ENCODE results near the gene L1TD1. TPM values are rescaled to one million over a fixed set of nuclear protein-coding genes. Genes with fewer than 3 reads are reported as not detected.

L1TD1 gene
- total and polyA plus RNA-seq, 9 donors, result 0.05 to 0.61 (median 0.41) TPM; not detected in 3

GRCh38 chr1:62247391-62248168 lies 52.9 kb downstream of the L1TD1 start:
- DNase-seq, result no peak
- Histone ChIP-seq H3K36me3 (no peaks in the 10 kb centered on the region), H3K4me3 (no peak overlapping the region), H3K4me1 (ENCODE audit: insufficient read depth) (no peaks in the 10 kb centered on the region), H3K27me3 (no peaks in the 10 kb centered on the region), H3K9me3 (no peaks in the 10 kb centered on the region), H3K27ac (no peak overlapping the region)
- WGBS, 3 donors, result 67 to 69% (median 68%) methylated on average over 14 of the region's 14 CpGs
- TF ChIP-seq EP300 (IDR thresholded peaks at IDR 0.05) (no peak), POLR2A (IDR thresholded peaks at IDR 0.05) (no peak)
- intact Hi-C loops (cut with DNase I), result no loop called here

- WGBS, 3 donors, result 73 to 86% (median 79%) methylated on average over 10 of the region's 10 CpGs
- Histone ChIP-seq H3K4me1 (ENCODE audit: insufficient read depth) (no peaks in the 10 kb centered on the region), H3K27me3 (no peaks in the 10 kb centered on the region), H3K4me3 (no peak overlapping the region), H3K9me3 (no peaks in the 10 kb centered on the region), H3K36me3 (no peaks in the 10 kb centered on the region), H3K27ac (no peak overlapping the region)
- no peak for TF ChIP-seq POLR2A (IDR thresholded peaks at IDR 0.05)
- no peak for TF ChIP-seq EP300 (IDR thresholded peaks at IDR 0.05)
- no peak for TF ChIP-seq CTCF (IDR thresholded peaks at IDR 0.05)
- intact Hi-C loops (cut with DNase I), result no loop called here
- no peak for DNase-seq
These were observed 55.6 kb downstream of the L1TD1 start for GRCh38 chr1:62250126-62250726.

- Histone ChIP-seq H3K36me3 (no peaks in the 10 kb centered on the region), H3K27ac (no peak overlapping the region), H3K4me1 (ENCODE audit: insufficient read depth) (no peaks in the 10 kb centered on the region), H3K9me3 (no peaks in the 10 kb centered on the region), H3K27me3 (no peaks in the 10 kb centered on the region), H3K4me3 (no peak overlapping the region)
- no peak for DNase-seq
- intact Hi-C loops (cut with DNase I), result no loop called here
- TF ChIP-seq CTCF (IDR thresholded peaks at IDR 0.05) (no peak), EP300 (IDR thresholded peaks at IDR 0.05) (no peak), POLR2A (IDR thresholded peaks at IDR 0.05) (no peak)
- WGBS, 3 donors, result 96 to 97% (median 97%) methylated on average over 4 of the region's 4 CpGs
These were observed 64.9 kb downstream of the L1TD1 start for GRCh38 chr1:62259551-62259950.

- no peaks in the 10 kb centered on the region for H3K9me3 ChIP-seq
- intact Hi-C loops (cut with DNase I), result no loop called here
- no peaks in the 10 kb centered on the region for H3K4me1 ChIP-seq (ENCODE audit: insufficient read depth)
- no peak overlapping the region for H3K27ac ChIP-seq
- TF ChIP-seq EP300 (IDR thresholded peaks at IDR 0.05), result no peak
- no peak for TF ChIP-seq POLR2A (IDR thresholded peaks at IDR 0.05)
- TF ChIP-seq CTCF (IDR thresholded peaks at IDR 0.05), result no peak
- H3K27me3 ChIP-seq, result no peaks in the 10 kb centered on the region
- WGBS, 3 donors, result 67 to 76% (median 70%) methylated on average over 3 of the region's 3 CpGs
- no peaks in the 10 kb centered on the region for H3K36me3 ChIP-seq
- no peak overlapping the region for H3K4me3 ChIP-seq
- no peak for DNase-seq
These were observed 66.0 kb downstream of the L1TD1 start for GRCh38 chr1:62260688-62261087.

Other genes with a start within 250 kb of the L1TD1 start
- under 1 TPM in 6 of 7 donors, not detected in 1; 0.10 to 0.46 (median 0.19) TPM for gene KANK4, start 124.6 kb downstream of the L1TD1 start, total RNA-seq
- gene KANK4, start 124.6 kb downstream of the L1TD1 start, polyA plus RNA-seq, result under 1 TPM; 0.05 to 0.83 TPM
- 10 to 100 TPM; 24.9 to 47.8 (median 38.0) TPM for gene USP1, start 242.2 kb downstream of the L1TD1 start, total RNA-seq
- 10 to 100 TPM; 18.1 to 21.5 TPM for gene USP1, start 242.2 kb downstream of the L1TD1 start, polyA plus RNA-seq

Measured in ovary (tissue), 9 donors.